Neural crest cell (in vitro differentiated cells): ENCODE measurements around the gene CFAP61. TPM values are rescaled to one million over a fixed set of nuclear protein-coding genes. Genes with fewer than 3 reads are reported as not detected.

ENCODE experiments used
- DNase-seq: peaks from one replicate; pipeline ENCODE4 v3.0.0; 2021; ENCODE audit warnings: low read depth, mixed read lengths, low spot score
- H3K27ac Mint-ChIP-seq: one replicate; pipeline ENCODE4 v1.8.0; 2021; ENCODE audit warnings: mild to moderate bottlenecking, mixed read lengths; ENCODE audit not compliant: unreplicated experiment
- H3K27me3 Mint-ChIP-seq: 2 replicates; pipeline ENCODE4 v1.8.0; 2021; ENCODE audit warnings: low read depth, mild to moderate bottlenecking, mixed read lengths
- H3K36me3 Mint-ChIP-seq: 2 replicates; pipeline ENCODE4 v1.8.0; 2021; ENCODE audit warnings: low read depth, mild to moderate bottlenecking, mixed read lengths
- H3K4me1 Mint-ChIP-seq: 2 replicates; pipeline ENCODE4 v1.8.0; 2021; ENCODE audit warnings: mixed read lengths
- H3K4me3 Mint-ChIP-seq: one replicate; pipeline ENCODE4 v1.8.0; 2021; ENCODE audit warnings: mild to moderate bottlenecking, mixed read lengths
- H3K9me3 Mint-ChIP-seq: 2 replicates; pipeline ENCODE4 v1.8.0; 2021; ENCODE audit warnings: mixed read lengths
- CTCF ChIP-seq: fragments of 200-600 bp; sonication (generic); conservative IDR thresholded peaks from 2 replicates; pipeline ENCODE4 v1.5.0; 2021; ENCODE audit warnings: antibody characterized with exemption, mild to moderate bottlenecking
- total RNA-seq: library from RNA; stranded (reverse); gene quantifications from 2 replicates; pipeline ENCODE4 v1.2.1, GENCODE V29; 2021

The CFAP61 gene
- total RNA-seq, 1 donor from 2014 or later = 1.9 TPM

- Mint-ChIP-seq H3K27ac (no peak overlapping the region), H3K27me3 (no peaks in the 10 kb centered on the region), H3K9me3 (no peaks in the 10 kb centered on the region), H3K4me1 (no peaks in the 10 kb centered on the region), H3K36me3 (no peaks in the 10 kb centered on the region), H3K4me3 (no peak overlapping the region)
- TF ChIP-seq CTCF = no peak
- DNase-seq = no peak
These were observed 86.2 kb downstream of the CFAP61 start for GRCh38 chr20:20138301-20139064.

- H3K27ac Mint-ChIP-seq = no peak overlapping the region
- no peak for TF ChIP-seq CTCF
- H3K27me3 Mint-ChIP-seq = no peaks in the 10 kb centered on the region
- no peaks in the 10 kb centered on the region for H3K36me3 Mint-ChIP-seq
- DNase-seq = no peak
- no peak overlapping the region for H3K4me3 Mint-ChIP-seq
- H3K4me1 Mint-ChIP-seq = no peaks in the 10 kb centered on the region
- no peaks in the 10 kb centered on the region for H3K9me3 Mint-ChIP-seq
These were observed 87.1 kb downstream of the CFAP61 start for GRCh38 chr20:20139403-20139802.

GRCh38 chr20:20143165-20143564 lies 90.8 kb downstream of the CFAP61 start:
- Mint-ChIP-seq H3K4me3 (no peak overlapping the region), H3K27ac (no peak overlapping the region), H3K36me3 (peaks cover 3% of the 10 kb centered on the region), H3K4me1 (no peaks in the 10 kb centered on the region), H3K27me3 (peaks cover 12% of the 10 kb centered on the region), H3K9me3 (peaks cover 4% of the 10 kb centered on the region)
- no peak for DNase-seq
- no peak for TF ChIP-seq CTCF

GRCh38 chr20:20143646-20144045 lies 91.3 kb downstream of the CFAP61 start:
- Mint-ChIP-seq H3K4me1 (no peaks in the 10 kb centered on the region), H3K27me3 (peaks cover 16% of the 10 kb centered on the region), H3K9me3 (peaks cover 7% of the 10 kb centered on the region), H3K36me3 (peaks cover 6% of the 10 kb centered on the region), H3K4me3 (no peak overlapping the region), H3K27ac (no peak overlapping the region)
- DNase-seq = no peak
- TF ChIP-seq CTCF = no peak

GRCh38 chr20:20148779-20149178 lies 96.4 kb downstream of the CFAP61 start:
- Mint-ChIP-seq H3K36me3 (peaks cover 13% of the 10 kb centered on the region), H3K4me1 (no peaks in the 10 kb centered on the region), H3K4me3 (no peak overlapping the region), H3K27me3 (peaks cover 23% of the 10 kb centered on the region), H3K9me3 (peaks cover 11% of the 10 kb centered on the region), H3K27ac (no peak overlapping the region)
- DNase-seq = no peak
- no peak for TF ChIP-seq CTCF
